Measurements from ENCODE around the gene SYT13.
A peak's percentile ranks its signal among the peaks of the same experiment; 100 is the strongest.
"Not testable (repeated sequence)": the region's sequence is repeated elsewhere in the genome, so short reads cannot be mapped to it uniquely, and the experiment has no call there.

The SYT13 gene

GRCh38 chr11:45270946-45271716 lies 15.0 kb downstream of the SYT13 start:
- DNase-seq, result no peak

DNA sequence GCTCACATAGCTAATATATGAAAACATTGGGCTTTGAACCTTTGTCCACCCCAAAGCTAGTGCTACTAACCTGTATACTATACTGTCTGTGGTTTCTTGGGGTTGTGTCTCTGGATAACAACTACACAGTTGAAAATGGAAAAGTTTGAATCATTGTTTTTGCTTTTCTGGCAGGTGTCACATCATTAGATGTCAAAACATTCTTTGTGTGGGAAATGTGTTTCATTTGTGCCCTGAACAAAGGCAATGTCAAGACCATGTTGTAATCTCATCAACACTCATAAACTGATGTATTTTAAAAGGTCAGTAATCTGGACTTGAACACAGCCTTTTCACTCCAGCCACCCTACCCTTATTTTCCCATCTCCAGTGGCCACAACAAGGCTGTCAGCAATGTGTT lies 16.5 kb downstream of the SYT13 start:
- DNase-seq, result no peak

DNA sequence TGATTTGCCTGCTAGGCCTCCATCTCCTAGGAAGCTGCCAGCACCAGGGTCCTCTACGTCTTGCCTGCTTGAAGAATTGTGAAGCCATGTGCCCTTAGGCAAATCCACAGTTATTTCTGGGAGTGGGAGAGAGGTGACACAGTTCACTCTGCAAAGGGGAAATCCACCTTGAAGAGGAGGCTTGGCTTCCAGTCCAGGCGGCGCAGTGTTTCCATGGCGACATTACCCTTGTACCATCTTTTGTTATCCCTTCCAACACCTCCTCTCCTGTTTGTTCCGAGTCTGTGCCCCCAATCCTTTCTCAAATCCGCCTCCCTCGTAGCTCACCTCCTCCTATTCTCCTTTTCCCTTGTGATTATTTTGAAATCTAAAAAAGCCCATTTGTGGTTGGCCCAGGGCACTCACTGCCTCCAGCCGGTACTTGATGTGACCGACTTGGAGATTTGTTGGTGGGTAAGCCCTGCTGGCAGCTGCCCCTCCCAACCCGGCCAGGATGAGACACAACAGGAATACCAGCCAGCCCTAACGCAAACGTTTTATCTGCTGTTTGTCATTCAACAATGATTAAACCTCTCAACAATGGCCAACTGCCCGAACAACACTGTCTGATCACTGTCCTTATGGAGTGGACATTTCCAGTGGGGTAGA lies 18.4 kb downstream of the SYT13 start:
- DNase-seq, result no peak

DNA sequence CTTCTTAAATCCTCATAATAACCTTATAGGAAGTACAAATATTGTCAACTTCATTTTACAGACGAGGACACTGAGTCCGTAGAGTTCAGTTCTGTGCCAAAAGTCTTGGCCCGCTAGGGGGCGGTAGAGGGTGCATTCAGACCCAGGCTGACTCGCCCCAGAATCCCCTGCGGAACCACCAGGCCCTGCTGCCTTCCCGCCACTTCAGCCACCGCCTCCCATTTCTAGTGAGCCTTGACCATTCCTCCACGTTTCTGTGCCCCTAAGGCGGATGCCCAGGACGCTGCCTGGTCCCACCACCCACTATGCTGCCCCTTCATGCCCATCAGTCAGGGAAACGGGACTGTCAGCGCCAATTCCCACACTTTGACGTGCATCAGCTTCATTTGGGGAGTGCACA lies 19.1 kb downstream of the SYT13 start:
- DNase-seq, result peak; percentile 51

- no peak for DNase-seq
These were observed 19.5 kb downstream of the SYT13 start for GRCh38 chr11:45266676-45267020.

DNA sequence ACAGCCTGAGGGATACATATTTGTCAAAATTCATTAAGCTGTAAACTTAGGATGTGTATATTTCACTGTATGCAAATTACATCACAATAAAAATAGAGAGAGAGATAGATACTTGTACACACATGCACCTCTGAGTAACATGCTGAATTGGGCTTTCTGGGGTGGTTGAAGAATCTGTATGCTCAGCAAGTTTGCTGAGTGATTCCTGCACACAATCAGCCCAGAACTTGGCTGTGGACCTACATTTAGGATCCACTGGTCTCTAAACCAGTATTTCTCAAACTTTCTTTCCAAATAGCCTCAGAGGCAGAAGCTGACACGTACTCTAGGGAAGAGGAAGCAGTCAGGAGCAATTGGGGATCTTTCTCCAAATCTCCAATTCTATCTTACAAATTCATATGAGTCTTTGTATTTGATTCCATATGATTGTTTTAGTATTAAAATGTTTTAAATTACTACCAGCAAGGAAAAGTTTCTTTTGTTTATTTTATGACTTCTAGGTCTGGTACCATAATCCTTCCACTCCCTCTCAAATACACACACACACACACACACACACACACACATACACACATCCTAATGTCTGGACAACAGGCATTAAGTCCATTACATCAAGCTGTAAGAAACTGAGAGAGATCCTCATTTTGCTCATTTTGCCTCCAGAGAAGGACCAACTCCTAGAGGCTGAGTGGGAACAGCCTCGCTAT lies 20.0 kb downstream of the SYT13 start:
- no peak for DNase-seq

DNA sequence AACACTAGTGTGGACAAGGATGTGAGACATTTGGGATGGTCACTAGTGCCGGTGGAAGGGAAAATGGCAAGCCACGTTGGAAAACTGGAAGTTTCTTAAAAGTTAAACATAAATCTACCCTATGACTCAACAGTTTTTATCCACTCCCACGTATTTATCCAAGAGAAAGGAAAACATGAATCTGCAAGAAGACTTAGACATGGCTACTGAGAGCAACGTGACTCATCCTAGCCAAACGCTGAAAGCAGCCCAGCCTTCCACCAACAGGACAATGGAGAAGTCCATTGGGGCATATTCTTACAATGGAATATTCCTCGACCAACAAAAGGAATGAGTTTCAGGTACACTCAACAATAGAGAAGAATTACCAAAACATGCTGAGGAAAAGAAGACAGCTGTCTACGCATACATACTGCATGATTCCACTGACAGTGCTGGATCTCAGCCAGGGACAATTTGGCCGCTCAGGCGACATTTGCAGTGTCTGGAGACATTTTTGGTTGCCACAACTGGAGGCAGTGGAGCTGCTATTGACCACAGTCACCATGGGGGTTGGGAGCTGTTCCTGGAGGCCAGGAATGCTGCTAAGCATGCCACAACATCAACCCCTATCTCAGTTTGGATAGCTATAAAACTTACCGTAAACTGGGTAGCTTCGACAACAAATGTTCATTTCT lies 21.2 kb downstream of the SYT13 start:
- no peak for DNase-seq

DNA sequence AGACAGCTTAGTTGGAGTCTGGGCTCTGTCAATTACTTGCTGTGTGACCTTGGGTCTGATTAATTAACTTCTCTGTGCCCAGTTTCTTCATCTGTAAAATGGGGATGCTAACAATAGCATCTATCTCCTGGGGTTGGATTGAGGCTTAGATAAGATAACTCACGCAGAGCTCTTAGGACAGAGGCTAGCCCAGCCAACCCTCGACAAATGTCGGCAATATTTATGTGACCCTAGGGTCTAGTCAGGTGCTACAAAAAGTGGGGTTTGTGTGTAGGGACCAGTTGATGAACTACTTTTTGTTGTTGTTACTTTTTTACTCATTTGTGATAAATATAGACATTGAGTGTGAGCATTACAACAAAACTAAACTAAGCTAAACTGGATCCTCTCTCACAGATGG lies 22.4 kb downstream of the SYT13 start:
- DNase-seq, result no peak

- no peak for DNase-seq
These were observed 23.2 kb downstream of the SYT13 start for GRCh38 chr11:45262900-45263299.

GRCh38 chr11:45260071-45260470 lies 26.1 kb downstream of the SYT13 start:
- DNase-seq, result no peak

DNA sequence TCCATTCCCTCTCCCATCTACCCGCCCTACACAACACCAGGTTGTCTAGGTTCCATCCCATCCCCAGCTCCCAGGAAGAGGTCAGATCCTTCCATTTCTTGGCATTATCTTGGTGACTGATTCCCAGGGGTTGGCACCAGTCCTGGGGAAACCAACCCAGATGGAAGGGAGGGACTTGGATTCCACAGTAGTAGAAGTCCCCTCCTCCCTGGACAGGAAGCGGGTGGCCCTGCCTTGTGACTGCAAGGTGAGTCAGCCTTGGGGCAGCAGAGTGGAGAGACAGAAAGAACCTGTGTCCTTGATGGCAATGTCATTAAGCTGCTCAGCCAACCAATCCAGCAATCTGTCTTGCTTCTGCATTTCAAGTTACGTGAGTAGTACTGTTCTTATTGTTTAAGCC lies 26.5 kb downstream of the SYT13 start:
- DNase-seq, result no peak

- DNase-seq, result no peak
These were observed 27.1 kb downstream of the SYT13 start for GRCh38 chr11:45258982-45259530.

GRCh38 chr11:45254070-45254469 lies 32.1 kb downstream of the SYT13 start:
- no peak for DNase-seq

DNA sequence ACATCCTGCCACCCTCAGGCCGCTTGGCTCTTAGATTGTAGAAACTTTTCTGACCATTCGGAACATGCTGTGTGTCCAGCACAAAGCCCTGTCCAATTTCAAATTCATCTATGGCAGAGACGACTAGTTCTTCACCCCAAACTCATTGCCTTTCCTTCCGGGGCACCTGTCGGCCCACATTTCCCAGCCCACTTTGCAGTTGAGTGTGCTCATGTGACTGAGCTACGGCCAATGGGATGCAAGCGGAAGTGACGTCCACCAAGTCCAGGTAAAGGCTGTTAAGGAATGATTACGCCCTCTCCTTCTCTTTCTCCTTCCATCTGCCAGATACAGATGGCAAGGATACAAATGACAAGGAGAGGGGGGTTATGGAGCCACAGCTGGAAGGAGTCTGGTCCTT lies 32.5 kb downstream of the SYT13 start:
- no peak for DNase-seq

- DNase-seq, result no peak
These were observed 33.3 kb downstream of the SYT13 start for GRCh38 chr11:45252877-45253276.

GRCh38 chr11:45252134-45252856 lies 33.8 kb downstream of the SYT13 start:
- peak; percentile 57 for DNase-seq

- DNase-seq, result no peak
These were observed 36.0 kb downstream of the SYT13 start for GRCh38 chr11:45250035-45250718.

DNA sequence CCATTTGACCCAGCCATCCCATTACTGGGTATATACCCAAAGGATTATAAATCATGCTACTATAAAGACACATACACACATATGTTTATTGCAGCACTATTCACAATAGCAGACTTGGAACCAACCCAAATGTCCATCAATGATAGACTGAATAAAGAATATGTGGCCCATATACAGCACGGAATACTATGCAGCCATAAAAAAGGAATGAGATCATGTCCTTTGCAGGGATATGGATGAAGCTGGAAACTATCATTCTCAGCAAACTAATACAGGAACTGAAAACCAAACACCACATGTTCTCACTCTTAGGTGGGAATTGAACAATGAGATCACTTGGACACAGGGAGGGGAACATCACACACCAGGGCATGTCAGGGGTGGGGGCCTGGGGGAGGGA lies 36.8 kb downstream of the SYT13 start:
- not testable (repeated sequence) for DNase-seq

DNA sequence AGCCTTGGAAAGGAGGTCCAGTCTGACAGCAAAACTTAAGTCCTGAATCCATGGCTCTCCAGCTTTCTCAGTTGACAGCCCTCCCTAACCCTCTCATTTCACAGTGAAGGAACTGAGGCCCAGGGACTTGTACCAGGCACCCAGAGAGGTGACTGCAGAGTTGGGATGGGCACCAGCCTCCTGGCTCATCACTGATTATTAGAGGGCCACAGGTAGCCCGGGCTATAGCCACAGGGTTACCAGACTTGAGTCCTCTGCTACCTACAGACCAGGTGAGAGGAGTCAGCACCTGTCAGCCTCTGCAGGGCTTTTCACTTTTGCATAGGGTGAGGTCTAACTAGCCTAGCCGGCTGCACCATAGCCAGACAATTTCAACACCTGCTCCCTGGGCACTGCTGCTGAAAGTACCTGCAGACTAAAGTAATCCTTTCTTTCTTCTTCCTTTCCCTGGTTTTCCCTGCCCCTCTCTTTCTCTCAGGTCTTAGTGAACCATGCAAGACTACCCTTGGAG lies 37.6 kb downstream of the SYT13 start:
- no peak for DNase-seq

DNA sequence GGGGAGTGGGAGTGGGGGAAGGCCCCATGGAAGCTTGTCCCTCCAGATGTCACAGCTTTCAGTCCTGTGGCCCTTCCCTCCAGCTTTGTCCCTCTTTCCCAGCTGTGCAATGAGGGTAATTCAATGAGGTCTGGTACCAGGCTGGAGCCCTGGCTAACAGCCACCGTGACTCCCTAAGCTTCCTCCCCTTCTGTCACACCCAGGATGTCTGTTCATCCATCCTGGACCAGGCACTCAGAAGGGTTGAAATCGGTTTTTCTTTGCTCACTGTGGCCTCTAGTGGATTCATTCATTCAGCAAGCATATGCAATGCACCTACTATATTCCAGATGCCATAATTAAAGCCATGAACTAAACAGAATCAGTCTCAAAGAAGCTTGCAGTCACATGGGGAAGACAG lies 38.7 kb downstream of the SYT13 start:
- no peak for DNase-seq

- no peak for DNase-seq
These were observed 39.9 kb downstream of the SYT13 start for GRCh38 chr11:45246241-45246640.

Data from stimulated activated CD4-positive, alpha-beta T cell treated with anti-CD3 and anti-CD28 coated beads, Interleukin-15, amount 100 ng/mL, for 24 hours (primary cell).